ENCODE measurements around the gene PCDH12.

The PCDH12 gene

GRCh38 chr5:141950207-141951005, 7.6 kb downstream of the PCDH12 start:
- H3K4me3 ChIP-seq (replicated peaks; ENCODE audit: low read depth, low read length), result no peak overlapping the region

GRCh38 chr5:141949511-141949910, 8.5 kb downstream of the PCDH12 start:
- TF ChIP-seq, protein P1, sequence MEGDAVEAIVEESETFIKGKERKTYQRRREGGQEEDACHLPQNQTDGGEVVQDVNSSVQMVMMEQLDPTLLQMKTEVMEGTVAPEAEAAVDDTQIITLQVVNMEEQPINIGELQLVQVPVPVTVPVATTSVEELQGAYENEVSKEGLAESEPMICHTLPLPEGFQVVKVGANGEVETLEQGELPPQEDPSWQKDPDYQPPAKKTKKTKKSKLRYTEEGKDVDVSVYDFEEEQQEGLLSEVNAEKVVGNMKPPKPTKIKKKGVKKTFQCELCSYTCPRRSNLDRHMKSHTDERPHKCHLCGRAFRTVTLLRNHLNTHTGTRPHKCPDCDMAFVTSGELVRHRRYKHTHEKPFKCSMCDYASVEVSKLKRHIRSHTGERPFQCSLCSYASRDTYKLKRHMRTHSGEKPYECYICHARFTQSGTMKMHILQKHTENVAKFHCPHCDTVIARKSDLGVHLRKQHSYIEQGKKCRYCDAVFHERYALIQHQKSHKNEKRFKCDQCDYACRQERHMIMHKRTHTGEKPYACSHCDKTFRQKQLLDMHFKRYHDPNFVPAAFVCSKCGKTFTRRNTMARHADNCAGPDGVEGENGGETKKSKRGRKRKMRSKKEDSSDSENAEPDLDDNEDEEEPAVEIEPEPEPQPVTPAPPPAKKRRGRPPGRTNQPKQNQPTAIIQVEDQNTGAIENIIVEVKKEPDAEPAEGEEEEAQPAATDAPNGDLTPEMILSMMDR (IDR thresholded peaks at IDR 0.05; ENCODE audit: low read length, missing control alignments), result no peak
- no peak overlapping the region for H3K4me3 ChIP-seq (replicated peaks; ENCODE audit: low read depth, low read length)
- DNase-seq (ENCODE audit: low read depth), result no peak

More at GRCh38 chr5:141950207-141951005, 7.6 kb downstream of the PCDH12 start:
- no peak for DNase-seq (ENCODE audit: low read depth)
- TF ChIP-seq, protein P1 (IDR thresholded peaks at IDR 0.05; ENCODE audit: low read length, missing control alignments), result no peak

DNA sequence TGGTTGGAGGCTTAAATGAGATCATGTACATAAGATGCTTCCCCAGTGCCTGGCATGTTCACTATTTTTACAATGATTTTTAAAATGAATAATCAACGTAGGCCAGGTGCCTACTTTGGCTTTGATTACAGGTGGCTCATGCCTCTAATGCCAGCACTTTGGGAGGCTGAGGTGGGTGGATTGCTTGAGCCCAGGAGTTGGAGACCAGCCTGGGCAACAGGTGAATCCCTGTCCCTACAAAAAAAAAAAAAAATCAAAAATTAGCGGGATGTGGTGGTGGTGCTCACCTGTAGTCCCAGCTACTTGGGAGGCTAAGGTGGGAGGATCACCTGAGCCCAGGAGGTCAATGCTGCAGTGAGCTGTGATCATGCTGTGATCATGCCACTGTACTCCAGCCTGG, 9.2 kb downstream of the PCDH12 start:
- TF ChIP-seq, protein P1 (IDR thresholded peaks at IDR 0.05; ENCODE audit: low read length, missing control alignments), result no peak
- no peak for DNase-seq (ENCODE audit: low read depth)
- no peak overlapping the region for H3K4me3 ChIP-seq (replicated peaks; ENCODE audit: low read depth, low read length)

DNA sequence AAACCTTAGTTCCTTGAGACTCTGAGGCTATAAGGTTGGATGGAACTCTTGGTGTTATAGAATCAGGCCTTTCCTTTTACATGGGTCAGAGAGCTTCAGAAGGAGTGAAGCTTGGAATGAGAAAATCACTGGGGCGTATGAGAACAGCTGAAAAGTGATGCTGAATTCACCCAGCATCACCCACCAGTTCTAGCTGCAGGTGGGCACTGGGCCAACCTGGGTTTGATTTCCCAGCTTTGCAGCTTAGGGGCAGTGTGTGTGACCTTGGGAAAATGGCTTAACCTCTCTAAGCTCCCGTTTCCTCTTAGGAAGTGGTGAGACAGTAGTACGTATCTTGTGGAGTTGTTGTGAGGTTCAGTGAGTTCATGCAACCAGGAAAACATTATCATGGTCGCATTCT, 10.7 kb downstream of the PCDH12 start:
- TF ChIP-seq, protein P1 (IDR thresholded peaks at IDR 0.05; ENCODE audit: low read length, missing control alignments), result no peak
- no peak for DNase-seq (ENCODE audit: low read depth)
- H3K4me3 ChIP-seq (replicated peaks; ENCODE audit: low read depth, low read length), result no peak overlapping the region

- H3K4me3 ChIP-seq (replicated peaks; ENCODE audit: low read depth, low read length), result no peak overlapping the region
- TF ChIP-seq, protein P1 (IDR thresholded peaks at IDR 0.05; ENCODE audit: low read length, missing control alignments), result no peak
- DNase-seq (ENCODE audit: low read depth), result no peak
Observed at GRCh38 chr5:141945511-141946051, 12.4 kb downstream of the PCDH12 start.

DNA sequence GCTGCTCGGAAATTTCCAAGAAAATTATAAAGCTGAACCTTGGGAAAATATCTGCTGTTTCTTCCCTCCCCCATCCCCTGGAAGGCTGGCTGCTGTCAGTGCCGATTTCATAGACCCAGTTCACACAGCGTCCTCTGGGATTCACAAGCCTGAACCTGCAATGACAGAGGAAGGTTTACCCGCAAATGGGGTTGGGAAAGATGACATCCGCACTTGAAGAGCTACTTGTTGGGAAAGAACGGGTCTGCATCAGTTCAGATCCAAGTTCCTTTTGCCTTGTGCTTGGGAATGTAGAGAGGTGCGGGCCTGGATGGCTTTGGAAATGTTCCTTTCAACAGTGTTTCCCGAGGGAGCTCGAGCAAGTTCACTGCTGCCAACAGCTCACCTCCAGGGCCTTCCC, 13.9 kb downstream of the PCDH12 start:
- TF ChIP-seq, protein P1 (IDR thresholded peaks at IDR 0.05; ENCODE audit: low read length, missing control alignments), result no peak
- no peak for DNase-seq (ENCODE audit: low read depth)
- no peak overlapping the region for H3K4me3 ChIP-seq (replicated peaks; ENCODE audit: low read depth, low read length)

Data from fibroblast of pulmonary artery (primary cell).